ENCODE measurements around the gene AGPAT4.

Gene AGPAT4

GRCh38 chr6:161279677-161280415 lies 6.0 kb upstream of the AGPAT4 start:
- no peak for DNase-seq

GRCh38 chr6:161276605-161277155 lies 2.8 kb upstream of the AGPAT4 start:
- no peak for DNase-seq

DNA sequence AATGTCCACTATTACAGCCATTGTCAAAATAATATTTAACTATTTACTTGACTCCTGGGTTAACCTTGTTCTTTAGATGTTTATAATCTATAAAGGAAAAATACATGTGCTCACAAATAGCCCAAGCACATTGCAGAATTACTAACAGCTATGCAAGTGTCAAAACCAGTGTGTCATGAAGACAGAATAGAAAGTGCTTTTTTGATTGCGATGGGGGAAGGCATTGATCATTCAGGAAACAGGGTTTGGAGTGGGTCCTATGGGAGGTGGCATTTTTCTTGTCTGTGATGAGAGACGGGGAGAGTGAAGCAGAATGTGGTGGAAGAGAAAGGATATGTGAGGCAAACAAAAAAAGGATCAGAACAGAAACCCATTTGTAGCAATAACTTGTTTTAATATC lies 1.0 kb upstream of the AGPAT4 start:
- no peak for DNase-seq

- no peak for DNase-seq
Measured at GRCh38 chr6:161274488-161274858, 612 bp upstream of the AGPAT4 start.

DNA sequence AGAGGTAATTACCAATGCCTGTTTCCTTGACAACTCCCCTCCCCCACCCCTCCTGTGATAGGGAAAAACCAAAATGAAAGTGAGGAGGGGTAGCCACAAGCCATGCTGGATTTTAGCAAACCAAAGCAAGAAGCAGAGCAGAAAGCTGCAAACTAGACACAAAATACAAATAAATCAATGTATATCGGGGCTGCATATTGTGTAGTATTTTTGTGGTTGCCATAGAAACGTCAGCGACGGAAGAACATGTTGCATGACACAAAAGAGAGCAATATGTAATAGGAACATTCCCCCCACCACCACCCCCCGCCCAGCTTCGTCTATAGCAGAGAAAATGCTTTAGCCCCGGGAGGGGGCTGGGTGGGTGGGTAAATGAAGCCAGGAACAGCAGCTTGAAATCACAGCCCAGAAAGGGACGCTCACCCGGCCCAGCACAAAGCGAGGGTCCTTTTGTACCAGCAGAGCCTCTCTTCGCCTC lies 548 bp downstream of the AGPAT4 start:
- DNase-seq = peak; percentile 57

DNA sequence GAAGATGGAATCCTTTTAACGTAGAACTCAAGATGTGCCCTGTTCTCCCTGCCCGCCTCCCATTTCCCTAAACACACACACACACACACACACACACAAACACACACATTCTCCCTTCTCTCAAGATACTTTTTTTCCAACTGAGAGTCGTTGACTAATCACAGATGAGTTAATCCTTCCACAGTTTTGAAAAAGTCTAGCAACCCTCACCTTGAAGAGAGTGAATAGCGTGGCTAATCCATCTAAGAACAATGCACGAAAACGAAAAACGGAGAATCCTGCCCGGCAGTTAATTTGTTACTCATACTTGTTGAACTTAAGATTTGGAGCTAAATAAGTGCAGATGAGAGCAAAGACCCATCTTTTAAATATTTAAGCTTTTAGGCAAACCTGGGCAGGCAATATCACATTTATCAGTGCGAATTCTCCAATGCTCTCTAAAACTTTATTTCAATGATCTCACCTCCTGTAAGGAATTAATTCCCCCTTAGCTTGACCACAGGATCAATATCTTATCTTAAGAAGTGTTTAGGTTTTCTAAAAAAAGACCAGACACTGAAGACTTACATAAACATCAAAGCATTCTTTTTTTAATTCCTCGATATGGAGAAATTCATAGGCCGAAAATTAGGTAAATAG lies 1.1 kb downstream of the AGPAT4 start:
- no peak for DNase-seq

GRCh38 chr6:161271343-161272030 lies 2.4 kb downstream of the AGPAT4 start:
- no peak for DNase-seq

DNA sequence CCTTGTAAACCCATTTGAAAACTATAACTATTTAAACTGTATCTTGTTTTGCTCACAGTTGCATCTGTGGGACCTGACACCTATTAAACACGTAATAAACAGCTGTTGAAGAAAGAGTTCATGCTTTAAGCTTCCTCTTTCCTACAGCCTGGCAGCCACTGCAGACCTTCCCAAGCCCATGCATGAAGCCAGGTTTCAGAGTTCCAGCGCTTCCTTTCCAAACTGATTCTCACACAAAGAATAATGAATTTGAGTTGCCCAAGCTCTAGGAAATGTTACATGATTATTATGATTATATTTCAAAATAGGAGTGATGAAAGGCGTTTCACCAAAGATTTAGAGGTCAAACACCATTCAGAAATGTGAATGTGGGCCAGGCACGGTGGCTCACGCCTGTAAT lies 3.7 kb downstream of the AGPAT4 start:
- no peak for DNase-seq

GRCh38 chr6:161269310-161269709 lies 4.6 kb downstream of the AGPAT4 start:
- DNase-seq = no peak

GRCh38 chr6:161268531-161269210 lies 5.2 kb downstream of the AGPAT4 start:
- peak; percentile 67 for DNase-seq

DNA sequence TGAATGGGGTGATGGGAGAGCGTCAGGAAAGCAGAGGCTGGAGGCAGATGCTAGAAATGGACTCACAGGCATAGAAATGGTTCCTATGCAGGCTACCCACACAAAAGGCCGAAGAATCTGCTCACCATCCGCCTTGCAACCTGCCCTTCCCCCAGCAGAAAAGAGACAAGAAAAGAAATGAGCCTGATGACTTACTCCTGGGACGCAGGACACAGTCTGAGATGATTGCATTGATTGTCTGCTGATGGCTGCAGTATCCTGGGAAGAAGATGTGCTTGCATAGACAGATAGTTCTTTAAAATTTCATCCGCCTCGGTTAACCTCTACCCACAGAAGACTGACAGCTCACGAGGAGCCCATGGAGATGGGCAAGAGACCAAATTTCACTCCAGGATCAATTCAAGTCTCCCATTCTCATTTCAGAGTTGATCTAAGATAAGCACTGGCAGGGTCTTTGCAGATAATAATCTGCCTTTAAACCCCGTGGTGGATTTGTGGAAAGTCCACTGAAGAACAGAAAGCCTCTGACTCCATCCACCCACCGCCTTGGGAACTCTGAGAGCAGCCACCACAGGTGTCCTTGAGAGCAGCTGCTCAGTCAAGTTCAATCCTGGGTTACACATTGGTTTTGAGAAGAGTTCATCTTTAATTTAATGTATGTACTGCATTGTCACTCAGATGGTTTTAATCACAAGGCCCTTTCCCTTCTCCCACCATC lies 7.2 kb downstream of the AGPAT4 start:
- no peak for DNase-seq

DNA sequence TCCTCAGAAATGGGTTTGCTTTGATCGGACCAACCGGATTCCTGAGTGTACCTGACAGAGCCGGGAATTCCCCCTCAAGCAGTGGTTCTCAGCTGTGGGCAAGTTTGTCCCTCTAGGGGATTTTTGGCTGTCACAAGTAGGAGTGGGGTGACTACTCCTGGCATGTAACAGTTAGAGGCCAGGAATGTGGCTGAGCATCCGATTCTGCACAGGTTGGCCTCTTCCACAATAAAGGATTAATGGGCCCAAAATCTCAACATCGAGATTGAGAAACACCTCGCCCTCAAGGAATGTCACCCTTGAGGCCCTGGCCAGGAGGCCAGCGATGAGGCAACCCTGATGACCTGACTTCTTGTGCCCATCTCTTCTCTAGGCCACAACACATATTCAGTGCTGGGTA lies 7.9 kb downstream of the AGPAT4 start:
- no peak for DNase-seq

DNA sequence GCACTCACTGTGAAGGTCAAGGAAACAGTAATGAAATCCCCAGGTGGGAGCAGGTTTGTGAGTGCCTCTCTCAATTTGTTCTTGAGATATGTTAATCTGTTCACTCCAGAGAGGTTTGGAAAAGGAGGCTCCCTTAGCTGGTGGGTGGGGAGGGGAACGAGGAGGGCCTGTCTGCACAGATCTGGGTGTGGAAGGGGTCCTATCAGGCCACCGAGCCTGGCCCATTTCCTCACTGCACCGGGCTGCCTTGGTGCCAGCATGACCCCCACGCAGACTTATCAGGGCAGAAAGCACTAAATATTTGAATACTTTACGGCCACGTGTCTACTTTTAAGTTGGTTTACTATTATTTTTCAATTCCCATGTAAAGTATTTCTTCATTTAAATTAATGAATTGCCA lies 8.3 kb downstream of the AGPAT4 start:
- DNase-seq = peak; percentile 88

DNA sequence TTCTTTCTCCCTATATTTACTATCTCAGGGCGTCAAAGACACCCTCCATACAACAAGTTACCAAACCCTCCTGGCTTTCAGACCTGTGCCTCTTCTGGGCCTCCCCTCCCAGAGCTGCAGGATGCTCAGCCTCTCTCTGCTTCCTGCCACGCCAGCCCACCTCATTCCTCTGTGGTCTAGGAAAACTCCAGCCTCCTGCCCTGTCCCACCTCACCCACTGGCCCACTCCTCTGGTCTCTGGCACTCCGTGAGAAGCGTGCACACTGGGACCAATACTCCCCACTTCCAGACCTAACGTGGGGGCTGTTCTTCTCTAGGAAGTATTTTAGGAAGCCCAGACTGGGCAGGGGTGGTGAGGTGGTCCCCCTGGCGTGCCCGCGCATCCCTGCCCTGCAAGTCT lies 9.7 kb downstream of the AGPAT4 start:
- DNase-seq = no peak

DNA sequence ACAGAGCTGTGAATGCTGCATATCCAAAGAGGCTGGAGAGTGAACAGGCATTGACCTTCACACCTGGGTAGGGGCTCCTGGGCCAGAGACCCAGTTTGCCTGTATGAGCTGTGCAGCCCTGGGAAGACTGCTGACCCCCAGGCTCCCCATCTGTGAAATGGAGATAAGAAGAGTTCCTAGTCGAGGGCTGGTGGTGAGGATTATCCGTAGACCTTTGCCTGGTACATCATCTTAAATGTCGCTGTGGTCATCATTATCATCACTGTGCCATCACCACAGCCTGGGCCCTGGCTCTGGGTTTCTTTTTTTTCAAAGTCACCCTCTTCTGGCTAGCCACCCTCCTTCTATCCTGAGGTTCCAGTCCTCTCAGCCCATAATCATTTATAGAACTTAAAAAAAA lies 12.0 kb downstream of the AGPAT4 start:
- DNase-seq = peak; percentile 85

DNA sequence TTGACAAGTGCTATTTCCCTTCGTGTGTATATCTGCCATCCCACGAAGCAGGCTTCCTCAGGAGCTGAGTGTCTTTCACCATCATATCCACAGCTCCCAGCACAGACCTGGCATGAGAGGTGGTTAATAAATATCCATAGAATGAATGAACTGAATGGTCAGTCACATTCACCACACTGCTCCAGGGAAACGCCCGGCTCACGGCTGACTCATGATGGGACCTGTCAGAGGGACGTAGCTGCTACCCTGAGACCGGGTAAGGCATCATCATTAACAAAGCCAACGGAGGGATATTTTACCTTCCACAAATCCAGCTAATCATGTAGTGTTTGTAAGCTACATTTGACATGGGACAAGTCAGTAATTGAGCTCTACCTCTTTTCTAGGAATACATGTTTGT lies 12.5 kb downstream of the AGPAT4 start:
- DNase-seq = no peak

GRCh38 chr6:161259302-161259701 lies 14.6 kb downstream of the AGPAT4 start:
- no peak for DNase-seq

- no peak for DNase-seq
Measured at GRCh38 chr6:161257793-161258457, 15.9 kb downstream of the AGPAT4 start.

DNA sequence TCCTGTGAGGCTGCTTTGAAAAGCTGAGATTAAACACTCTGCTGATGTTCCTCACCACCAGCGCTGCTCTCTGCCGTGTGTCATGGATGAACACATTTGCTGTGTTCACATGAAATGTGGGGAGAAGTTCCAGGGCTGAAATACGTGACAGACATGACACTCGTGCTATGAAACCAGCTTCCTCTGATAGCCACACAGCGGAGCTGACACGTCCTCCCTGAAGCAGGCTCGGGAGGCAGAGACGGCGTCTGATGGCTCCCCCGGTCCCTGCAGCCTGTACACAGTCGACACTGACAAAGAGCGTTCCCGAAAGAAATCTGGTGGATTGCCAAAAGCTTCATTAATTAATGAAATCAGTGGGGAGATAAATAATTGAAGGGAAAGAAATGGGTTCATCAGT lies 17.5 kb downstream of the AGPAT4 start:
- DNase-seq = no peak

- no peak for DNase-seq
Measured at GRCh38 chr6:161255518-161255917, 18.3 kb downstream of the AGPAT4 start.

GRCh38 chr6:161254464-161255253 lies 19.2 kb downstream of the AGPAT4 start:
- DNase-seq = peak; percentile 96

Measured in hematopoietic multipotent progenitor cell treated with erythropoietin and hydrocortisone succinate and interleukin-3 and kit ligand, for 6 days (in vitro differentiated cells).